ENCODE data around the gene WDR45. TPM values are rescaled to one million over a fixed set of nuclear protein-coding genes. Genes with fewer than 3 reads are reported as not detected.

Gene WDR45
- total RNA-seq, 4 donors from 2014 or later = 90.8 to 131 (median 116) TPM

DNA sequence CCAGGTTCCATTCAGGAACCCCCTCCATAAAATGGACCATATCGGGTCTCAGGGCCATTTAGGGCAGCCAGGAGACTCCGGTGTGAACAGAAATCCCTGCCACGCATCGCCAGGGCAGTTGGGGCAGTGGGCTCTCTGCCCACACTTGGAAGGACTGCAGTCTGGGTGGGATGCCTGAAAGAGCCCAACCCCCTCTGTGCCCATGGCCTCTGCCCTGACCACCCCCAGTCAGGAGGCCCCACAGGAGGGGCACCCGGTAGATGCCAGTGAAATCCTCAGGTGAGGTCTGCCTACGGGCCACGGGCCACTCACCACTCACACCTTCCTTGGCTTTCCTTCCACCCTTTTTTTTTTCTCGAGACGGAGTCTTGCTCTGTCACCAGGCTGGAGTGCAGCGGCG is 10.6 kb downstream of the WDR45 start:
- TF ChIP-seq, protein P1, sequence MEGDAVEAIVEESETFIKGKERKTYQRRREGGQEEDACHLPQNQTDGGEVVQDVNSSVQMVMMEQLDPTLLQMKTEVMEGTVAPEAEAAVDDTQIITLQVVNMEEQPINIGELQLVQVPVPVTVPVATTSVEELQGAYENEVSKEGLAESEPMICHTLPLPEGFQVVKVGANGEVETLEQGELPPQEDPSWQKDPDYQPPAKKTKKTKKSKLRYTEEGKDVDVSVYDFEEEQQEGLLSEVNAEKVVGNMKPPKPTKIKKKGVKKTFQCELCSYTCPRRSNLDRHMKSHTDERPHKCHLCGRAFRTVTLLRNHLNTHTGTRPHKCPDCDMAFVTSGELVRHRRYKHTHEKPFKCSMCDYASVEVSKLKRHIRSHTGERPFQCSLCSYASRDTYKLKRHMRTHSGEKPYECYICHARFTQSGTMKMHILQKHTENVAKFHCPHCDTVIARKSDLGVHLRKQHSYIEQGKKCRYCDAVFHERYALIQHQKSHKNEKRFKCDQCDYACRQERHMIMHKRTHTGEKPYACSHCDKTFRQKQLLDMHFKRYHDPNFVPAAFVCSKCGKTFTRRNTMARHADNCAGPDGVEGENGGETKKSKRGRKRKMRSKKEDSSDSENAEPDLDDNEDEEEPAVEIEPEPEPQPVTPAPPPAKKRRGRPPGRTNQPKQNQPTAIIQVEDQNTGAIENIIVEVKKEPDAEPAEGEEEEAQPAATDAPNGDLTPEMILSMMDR (IDR thresholded peaks at IDR 0.05) = no peak
- ATAC-seq (ENCODE audit: low FRiP score) = no peak

GRCh38 chrX:49067285-49068120 is 12.2 kb downstream of the WDR45 start:
- TF ChIP-seq, protein P1 (IDR thresholded peaks at IDR 0.05) = no peak
- no peak for DNase-seq (ENCODE audit: low spot score)
- no peak for ATAC-seq (ENCODE audit: low FRiP score)

More for the DNA sequence above, 10.6 kb downstream of the WDR45 start:
- DNase-seq (ENCODE audit: low spot score) = no peak

GRCh38 chrX:49066690-49067089 is 13.0 kb downstream of the WDR45 start:
- ATAC-seq (ENCODE audit: low FRiP score) = no peak
- DNase-seq (ENCODE audit: low spot score) = no peak
- TF ChIP-seq, protein P1 (IDR thresholded peaks at IDR 0.05) = no peak

GRCh38 chrX:49066278-49066677 is 13.4 kb downstream of the WDR45 start:
- ATAC-seq (ENCODE audit: low FRiP score) (no peak), DNase-seq (ENCODE audit: low spot score) (no peak)
- TF ChIP-seq, protein P1 (IDR thresholded peaks at IDR 0.05) = no peak

- DNase-seq (ENCODE audit: low spot score) (no peak), ATAC-seq (ENCODE audit: low FRiP score) (no peak)
- TF ChIP-seq, protein P1 (IDR thresholded peaks at IDR 0.05) = no peak
Measured at GRCh38 chrX:49064735-49065134, 15.0 kb downstream of the WDR45 start.

DNA sequence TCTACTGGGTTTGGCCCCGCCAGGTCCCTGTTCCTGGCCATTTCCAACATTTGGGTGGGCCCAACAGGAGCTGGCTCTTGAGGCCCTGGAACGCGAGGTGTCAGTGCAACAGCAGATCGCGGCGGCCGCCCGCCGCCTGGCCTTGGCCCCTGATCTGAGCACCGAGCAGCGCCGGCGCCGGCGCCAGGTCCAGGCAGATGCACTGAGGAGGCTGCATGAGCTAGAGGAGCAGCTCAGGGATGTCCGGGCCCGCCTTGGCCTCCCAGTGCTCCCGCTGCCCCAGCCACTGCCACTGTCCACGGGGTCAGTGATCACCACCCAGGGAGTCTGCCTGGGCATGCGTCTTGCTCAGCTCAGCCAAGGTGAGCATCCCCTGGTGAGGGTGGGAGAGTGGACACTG is 15.4 kb downstream of the WDR45 start:
- DNase-seq (ENCODE audit: low spot score) (no peak), ATAC-seq (ENCODE audit: low FRiP score) (no peak)
- TF ChIP-seq, protein P1 (IDR thresholded peaks at IDR 0.05) = no peak

GRCh38 chrX:49063715-49064114 is 16.0 kb downstream of the WDR45 start:
- DNase-seq (ENCODE audit: low spot score) (no peak), ATAC-seq (ENCODE audit: low FRiP score) (no peak)
- TF ChIP-seq, protein P1 (IDR thresholded peaks at IDR 0.05) = no peak

All from omental fat pad (tissue), 4 donors.